HG02588 (cell line): Measurements from ENCODE around the gene GRIK4.

Experiments
- ATAC-seq: cut with Tn5 transposase; IDR thresholded peaks from one replicate; pipeline ENCODE4 v1.9.1; 2021; ENCODE audit warnings: mild to moderate bottlenecking, moderate library complexity; ENCODE audit not compliant: unreplicated experiment

GRIK4 gene

DNA sequence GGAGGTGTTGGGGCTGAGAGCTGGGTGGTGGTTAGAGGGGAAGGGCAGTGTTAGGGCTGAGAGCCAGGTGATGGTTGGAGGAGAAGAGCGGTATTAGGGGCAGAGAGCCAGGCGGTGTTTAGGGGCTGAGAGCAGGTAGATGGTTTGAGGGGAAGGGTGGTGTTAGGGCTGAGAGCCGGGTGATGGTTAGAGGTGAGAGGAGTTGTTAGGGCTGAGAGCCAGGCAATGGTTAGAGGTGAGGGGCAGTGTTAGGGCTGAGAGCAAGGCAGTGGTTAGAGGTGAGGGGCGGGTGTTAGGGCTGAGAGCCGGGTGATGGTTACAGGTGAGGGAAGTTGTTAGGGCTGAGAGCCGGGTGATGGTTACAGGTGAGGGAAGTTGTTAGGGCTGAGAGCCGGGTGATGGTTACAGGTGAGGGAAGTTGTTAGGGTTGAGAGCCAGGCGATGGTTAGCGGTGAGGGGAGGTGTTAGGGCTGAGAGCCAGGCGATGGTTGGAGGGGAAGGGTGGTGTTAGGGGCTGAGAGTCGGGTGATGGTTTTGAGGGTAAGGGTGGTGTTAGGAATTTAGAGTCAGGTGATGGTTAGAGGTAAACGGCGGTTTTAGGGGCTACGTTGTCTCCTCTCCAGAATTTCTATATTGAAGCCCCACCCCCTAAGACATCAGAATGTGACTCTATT is 282.4 kb downstream of the GRIK4 start:
- no peak for ATAC-seq

DNA sequence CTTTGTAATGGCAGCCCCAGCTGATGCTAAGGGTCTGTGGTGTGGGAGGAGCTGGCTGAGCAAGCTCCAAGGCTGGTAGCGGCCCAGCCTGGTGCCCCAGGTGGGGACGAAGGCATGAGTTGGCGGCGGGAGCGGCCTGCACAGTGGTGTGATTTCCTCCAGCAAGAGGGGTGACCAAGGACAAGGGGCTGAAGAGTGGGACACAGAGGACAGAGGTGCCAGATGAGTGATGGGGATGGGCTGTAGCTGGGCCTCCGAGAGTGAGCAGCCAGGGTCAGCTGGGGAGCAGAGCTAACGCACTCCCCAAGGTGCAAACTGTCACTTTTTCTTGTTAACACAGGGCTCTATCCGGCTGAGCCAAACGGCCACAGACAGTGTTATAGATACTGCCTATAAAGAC is 283.2 kb downstream of the GRIK4 start:
- ATAC-seq: no peak

DNA sequence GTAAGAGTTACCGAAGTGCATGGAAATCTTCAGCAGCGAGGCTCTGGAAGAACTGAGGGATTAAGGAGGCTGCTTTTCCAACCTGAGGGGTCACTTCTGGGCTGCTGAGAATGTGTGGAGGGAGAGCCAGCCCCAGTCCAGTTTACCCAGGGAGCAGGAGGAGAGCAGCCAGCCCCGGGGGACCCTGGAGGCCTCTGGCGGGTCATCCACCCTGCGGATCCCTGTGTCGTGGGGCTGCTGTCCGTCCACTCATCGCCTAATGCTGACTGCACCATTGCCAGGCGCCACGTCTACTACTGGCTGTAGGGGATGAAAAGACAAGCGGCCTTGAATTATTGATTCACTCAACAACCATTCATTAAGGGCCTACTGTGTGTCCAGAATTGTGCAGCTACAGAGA is 283.6 kb downstream of the GRIK4 start:
- ATAC-seq: no peak

DNA sequence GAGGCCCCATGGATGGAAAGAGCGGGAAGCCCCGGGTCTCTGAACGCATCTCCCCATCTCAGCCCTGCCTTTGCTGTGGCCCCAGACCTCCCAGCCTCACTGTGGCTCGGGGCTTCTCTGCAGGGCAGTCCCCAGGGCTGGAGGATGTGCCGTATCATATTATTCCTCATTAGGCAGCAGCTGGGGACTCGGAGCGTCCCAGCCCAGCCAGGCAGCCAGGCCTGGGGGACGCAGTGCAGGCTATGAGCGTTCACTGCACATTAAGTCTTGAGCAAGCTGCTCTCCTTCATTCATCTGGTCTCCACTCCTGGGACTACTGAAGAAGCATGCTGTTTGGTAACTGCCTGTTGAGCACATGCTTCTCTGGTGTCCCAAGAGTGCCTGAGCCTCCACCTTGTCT is 285.6 kb downstream of the GRIK4 start:
- no peak for ATAC-seq

DNA sequence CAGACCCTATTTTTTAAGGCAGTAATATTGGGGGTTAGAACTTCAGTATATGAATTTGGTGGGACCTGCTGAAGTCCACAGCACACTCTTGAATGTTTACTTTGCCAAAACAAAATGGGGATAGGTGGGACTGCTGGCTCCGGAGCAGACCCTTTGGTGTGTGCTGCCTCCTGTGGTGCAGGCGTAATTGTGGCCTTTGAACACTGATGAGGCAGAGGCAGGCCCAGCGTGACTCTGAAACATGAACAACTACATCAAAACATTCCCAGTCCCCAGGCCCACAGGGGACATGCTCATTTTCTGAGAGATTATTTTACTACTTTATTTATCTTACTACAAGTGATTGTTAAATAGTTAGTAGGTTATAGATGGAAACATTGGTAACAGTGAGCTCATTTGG is 287.3 kb downstream of the GRIK4 start:
- ATAC-seq: no peak

DNA sequence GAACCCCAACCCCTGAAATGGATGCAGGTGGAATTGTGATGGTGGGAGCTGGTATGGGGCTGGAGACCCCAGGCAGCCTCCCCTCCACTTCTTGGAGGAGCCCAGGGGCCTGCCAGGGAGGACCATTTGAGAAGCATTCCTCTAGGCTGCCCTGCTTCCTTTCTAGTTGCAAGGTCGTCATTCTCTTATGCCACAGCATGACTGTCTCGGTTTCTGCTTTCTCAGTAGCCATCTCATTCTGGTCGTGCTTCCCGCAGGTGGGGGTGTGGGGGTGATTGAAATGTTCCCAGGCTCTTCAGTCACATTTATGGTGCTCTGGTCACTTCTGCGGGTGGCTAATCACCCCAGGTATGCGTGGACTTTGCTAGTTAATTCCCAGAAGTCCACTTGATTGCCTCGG is 288.7 kb downstream of the GRIK4 start:
- no peak for ATAC-seq

DNA sequence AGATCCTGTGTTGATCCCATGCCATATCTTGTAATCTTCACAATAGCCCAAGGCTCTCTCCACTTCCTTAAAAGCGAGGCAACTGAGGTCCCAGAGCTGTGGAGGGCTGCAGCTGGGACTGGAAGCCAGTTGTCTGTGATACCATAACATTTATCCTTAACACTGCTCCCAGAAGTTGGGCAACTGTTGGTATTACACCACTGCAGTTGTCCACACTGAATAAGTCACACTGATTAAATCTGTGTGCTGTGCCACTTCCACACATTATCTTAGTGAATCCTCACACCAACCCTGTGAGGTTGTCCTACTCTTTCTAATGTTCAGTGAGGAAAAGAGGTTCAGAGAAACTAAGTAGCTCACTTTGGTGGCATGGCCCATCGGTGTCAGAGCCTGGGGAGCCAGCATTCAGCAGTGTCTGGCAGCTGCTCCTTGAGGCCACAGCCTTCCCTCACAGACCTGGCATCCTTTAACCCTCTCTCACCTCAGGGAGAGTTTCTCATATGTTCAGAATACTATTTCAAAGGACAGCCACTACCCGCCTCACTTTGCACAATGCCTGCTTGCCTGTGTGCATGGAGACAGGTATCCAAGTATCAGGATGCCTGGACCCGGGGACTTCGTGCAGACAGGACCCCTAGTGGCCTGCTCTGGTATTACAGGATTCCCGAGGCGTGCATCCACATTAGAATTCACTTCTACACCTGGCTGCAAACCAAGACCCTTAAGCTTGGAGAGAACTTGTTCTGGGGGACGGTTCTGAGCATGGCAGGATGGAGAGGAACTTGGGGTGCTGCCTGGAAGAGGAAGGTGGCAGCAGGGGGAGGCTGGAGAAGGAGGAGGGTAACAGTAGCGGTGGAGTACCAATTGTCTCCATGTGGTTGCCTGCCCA is 290.5 kb downstream of the GRIK4 start:
- no peak for ATAC-seq

DNA sequence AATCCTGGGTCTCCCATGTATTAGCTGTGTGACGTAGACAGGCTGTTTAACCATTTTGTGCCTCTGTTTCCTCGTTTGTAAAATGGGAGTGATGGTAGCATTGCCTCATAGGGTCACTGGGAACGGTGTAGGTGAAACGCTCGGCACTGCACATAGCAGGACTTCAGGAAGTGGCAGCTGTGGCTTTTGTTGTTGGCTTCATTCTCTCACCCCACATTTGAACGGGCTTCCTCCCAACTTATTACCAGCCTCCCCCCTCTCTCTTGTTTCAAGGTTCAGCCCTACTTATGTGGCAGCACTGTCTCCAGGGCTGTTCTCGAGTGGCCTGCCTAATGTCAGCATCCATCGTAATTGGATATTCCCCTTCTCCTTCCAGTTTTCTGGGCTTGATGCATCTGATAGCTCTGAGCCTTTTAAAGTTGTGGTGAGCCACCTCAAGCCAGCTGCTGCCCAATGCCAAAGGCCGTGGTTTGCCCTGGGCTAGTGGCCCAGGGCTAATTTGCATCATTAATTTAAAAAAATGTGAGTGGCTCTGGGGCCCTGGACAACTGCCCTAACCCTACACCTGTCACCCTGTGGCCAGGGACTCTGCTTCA is 294.5 kb downstream of the GRIK4 start:
- ATAC-seq: no peak

DNA sequence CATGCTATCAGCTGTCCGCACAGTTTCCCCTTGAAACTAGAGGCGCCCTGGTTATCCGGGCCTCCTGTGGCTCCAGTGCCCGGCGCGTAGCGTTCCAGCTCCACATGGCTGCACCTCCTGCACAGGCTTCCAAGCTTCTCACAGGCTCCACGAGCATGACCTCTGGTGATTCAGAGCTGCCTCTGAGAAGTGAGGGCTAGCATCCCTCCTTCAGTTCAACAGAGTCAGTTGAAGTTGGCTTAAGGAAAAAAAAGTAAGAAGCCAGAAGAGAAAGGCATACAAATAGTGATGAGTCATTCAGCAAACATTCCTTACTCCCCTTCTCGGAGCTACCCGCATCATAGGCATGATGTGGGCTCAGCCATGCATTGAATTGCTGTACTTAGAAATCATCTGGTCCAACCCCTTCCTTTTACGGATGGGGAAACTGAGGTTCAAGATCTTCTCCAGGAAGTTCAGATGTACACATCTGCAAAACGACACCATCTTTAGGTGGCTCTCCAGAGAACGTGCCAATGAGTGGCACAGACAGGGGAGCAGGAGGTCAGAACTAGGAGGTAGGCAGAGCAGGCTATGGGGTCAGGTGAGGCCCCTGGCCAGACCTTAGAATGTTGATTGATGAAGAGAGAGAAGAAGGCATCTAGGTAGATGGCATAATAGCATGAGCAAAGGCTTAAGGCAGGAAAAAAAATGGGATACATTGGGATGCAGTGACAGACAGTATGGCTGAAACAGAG is 296.0 kb downstream of the GRIK4 start:
- ATAC-seq: no peak

DNA sequence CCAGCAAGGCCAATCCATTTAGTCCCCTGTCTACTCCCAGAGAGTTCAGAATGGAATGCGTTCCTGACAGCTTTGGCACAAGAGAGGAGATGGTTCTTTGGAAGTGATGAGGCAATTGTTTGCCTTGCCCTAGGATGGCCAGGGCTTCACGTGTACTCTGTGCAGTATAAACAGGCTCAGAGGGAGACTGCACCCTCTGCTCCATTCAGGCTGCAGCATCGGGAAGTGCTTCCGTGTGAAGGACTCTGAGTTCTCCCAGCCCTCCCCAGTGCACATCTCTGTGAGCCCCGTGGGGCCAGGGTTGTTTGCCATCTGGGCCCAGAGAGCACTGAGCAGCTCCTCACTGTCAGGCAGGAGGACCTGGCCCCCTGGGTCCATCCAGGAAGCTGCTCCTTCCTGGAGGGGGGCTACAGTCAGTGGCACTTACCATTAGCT is 297.1 kb downstream of the GRIK4 start:
- ATAC-seq: no peak

DNA sequence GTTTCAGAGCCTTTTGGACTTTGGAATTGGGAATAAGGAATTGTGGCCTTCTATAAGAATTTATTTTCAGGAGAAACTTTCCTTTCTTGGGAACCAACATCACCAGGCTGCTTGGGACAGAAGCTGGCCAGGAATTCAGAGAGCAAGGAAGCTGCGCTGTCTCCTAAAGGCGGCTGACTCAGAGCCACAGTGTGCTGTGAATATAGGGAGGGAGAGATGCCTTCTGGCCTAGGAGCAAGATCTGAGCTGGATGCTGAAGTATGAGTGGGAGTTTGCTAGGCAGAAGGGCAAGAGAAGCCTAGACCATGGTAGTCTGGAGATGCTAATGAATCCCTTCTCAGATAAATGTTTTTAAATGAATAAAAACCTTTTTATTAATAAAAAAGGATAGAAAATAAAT is 298.7 kb downstream of the GRIK4 start:
- no peak for ATAC-seq

DNA sequence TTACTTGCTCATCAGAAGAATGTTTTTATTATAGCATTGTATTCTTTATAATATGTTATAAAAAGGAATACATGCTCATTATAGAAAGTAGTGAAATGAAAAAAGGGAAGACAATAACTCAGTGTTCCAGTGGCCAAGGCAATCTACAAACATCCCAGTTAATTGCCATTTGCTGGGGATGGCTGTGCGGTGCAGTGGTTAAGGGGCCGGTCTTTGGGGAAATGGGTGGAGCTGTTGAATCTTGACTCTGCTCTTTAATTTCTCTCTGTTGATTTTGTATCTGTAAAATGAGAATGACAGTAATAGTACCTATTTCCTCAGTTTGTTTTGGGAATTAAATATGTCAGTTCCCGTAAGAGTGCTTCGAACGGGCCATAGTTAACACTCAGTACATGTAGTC is 299.7 kb downstream of the GRIK4 start:
- ATAC-seq: no peak

DNA sequence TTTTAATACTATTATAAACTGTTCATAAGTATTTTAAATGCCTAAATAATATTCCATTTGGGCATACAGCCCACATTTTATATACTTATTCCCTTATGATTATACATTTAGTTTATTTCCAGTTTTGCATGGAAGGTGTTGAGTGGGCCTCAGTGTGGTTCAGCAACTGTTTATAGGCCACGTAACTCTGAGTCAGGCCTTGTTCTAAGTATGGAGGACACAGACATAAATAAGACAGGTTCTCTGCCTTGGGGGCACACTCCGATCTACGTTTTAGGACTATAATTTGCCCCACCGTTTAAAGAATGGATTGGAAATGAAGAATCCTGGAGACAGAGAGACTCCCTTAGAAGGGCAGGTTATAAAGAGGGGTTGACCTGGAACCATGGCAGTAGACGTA is 300.2 kb downstream of the GRIK4 start:
- no peak for ATAC-seq

DNA sequence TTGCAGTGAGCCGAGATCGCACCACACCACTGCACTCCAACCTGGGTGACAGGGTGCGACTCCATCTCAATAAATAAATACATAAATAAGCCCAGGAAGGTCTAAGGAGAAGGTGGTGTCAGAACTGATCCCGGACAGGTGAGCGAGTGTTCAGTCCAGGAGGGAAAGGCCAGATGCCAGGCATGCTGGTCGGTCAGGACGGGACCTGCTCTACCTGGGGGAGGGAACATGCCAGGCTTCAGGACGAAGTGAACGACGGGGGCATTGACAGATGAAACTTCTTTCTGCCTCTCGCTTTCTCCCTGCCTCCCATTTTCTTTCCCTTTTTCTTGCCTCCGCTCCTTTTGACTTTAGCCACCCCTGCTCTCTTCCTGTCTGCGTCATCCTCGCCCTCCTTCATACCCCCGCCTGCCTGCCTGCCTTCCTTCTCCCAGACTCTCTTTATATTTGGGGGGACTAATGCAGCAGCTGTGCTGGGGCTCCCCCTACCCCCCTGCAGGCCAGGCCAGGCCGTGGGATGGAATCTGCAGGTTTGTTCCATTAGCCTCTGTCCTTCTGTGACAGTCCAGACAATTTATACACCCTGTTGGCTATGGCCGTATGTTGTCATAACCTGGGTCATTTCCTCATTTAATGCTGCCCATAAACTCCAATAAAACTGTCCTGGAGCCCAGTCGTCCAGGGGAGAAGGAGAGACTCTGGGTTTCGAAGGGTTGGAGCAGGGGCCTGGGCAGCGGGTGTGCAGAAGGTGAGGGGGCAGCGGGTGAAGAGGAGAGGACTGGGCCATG is 303.2 kb downstream of the GRIK4 start:
- ATAC-seq: no peak

DNA sequence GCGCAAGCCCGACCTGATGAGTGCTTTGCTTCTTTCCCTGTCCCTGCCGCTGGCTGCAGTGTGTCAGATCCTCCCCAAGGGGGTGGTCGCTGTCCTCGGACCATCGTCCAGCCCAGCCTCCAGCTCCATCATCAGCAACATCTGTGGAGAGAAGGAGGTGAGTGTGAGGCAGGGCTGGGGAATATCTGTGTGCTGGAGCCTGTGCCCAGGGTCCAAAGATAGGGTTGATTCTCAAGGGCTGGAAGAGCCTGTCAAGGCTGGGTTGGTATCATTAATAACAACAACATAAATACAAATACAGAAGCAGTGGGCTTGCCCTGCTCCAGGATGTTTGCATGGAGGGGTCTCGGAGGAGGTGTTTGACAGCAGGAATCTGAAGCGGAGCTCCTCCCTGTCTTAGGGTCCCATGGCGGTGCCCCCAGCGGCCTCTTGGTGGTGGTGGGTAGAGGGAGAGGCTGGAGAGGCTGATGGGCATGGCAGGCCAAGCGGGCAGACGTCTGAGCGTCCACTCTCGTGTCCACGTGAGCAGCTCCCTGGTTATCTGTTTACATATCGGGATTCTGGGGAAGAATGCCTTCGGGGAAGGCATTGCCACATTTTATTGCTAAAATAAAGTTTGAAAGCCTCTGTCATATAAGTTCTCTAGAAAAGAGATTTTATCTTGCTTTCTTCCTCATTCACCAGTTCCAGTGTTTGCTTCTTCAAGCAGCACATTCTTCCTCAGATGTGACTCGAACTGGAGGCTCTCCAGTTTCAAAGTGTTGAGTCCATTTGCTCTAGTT is 304.0 kb downstream of the GRIK4 start:
- no peak for ATAC-seq

DNA sequence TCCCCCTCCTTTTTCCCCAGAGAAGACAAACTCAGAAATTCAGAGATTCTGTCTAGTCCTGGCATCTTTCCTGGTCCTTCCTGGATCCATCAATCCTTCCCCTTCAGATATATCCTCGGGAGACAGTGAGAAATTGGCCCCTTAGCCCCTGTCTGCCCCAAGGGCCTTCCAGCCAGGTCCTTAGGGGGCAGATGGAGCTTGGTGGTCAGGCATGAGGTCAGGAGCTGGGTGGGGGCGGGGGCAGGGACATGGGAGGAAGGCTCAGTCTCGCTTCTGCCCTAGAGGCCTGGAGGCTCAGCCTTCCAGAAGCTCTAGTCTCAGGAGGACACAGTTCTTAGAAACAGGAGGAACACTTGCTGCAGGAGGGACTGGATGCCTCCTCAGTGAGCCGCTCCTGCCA is 304.6 kb downstream of the GRIK4 start:
- no peak for ATAC-seq

DNA sequence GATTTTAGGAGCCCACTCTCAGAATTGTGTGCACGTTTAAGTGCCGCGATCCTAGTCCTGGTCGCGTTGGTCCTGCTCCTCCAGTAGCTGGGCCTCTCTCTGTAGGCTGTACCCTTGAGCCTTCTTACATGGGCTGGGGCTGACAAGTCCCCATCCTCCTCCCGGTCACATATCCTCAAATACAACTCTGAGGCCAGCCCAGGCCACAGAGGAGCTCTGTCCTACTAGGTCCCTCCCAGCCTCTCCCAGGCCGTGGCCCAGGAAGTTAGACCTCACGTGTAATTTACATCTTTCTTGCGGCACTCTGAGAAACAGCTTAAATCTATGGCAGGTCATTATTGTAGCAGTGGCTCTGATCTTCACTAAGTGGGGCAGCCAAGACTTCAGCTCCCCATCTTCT is 305.2 kb downstream of the GRIK4 start:
- no peak for ATAC-seq

DNA sequence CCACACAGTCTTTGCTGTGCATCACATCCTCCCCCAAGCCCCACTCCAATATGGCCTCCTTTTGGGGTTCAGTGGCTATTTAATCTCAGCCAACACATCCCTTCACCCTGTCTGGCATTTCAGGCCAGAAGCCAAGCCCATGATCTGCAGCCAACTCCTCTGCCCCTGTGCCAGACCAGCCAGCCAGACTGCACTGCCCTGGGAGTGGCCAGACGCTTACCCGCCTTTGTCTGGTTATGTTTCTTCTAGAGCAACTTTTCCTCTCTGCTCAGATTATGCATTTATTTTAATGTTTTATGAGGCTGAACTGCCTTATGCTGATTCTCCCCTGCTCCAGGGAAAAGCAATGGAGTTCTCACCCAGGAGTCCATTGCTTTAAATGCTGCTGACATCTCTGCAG is 305.6 kb downstream of the GRIK4 start:
- no peak for ATAC-seq

DNA sequence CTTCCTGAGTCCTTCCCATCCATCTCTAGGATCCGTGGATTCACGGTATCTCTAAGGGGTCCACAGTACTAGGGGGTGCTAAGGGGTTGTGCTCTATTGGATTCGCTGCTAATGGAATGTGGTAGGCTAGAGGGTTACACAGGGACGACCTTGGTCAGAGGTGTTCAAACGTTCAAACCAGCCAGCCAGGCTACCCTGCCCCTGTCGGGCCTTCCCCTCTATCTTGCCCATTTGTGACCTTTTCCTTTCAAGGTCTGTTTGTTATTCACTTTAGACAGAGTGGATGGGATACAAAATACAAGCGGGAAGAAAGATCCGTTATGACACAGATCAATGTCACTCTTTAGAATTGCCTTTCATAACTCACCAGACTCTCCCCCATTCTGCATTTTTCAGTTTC is 306.5 kb downstream of the GRIK4 start:
- no peak for ATAC-seq

DNA sequence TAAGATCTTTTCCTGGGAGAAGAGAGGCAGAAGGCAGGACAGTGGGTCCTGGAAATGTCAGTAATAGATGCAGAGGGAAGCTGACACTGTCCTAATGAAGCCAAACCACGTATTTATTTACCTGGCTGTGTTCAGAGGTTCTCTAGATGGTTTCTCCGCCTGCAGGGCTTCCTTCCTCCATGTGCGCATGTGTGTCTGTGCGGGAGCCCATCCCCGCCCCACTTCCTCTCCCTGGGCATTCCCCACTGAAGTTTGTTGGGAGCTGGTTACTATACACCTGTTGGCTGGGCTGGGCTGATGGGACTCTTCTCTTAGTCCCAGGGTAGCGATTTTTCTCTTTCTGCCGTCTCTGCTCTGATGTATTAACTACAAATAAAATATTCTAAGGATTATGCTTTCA is 307.5 kb downstream of the GRIK4 start:
- no peak for ATAC-seq
